ENCODE results near the gene PUS1. TPM values are rescaled to one million over a fixed set of nuclear protein-coding genes. Genes with fewer than 3 reads are reported as not detected.

PUS1 gene
- total and polyA plus RNA-seq, 5 experiments from 2014 or later = 16.9 to 57.0 (median 35.1) TPM

GRCh38 chr12:131905081-131905629, 23.9 kb upstream of the PUS1 start:
- ATAC-seq = no peak
- DNase-seq = peak in 1 of 10 donors; percentile 45
- Mint-ChIP-seq H3K36me3 (peaks cover 0 to 3% (median 0%) of the 10 kb centered on the region in 3 donors), H3K27ac (peak overlapping the region in 5 of 10 donors; percentile 14 to 90 (median 39)), H3K27me3 (no peaks in the 10 kb centered on the region), H3K9me3 (no peaks in the 10 kb centered on the region), H3K4me1 (peaks cover 11 to 37% (median 19%) of the 10 kb centered on the region in 4 donors), H3K4me3 (no peak overlapping the region)
- POLR2A ChIA-PET = no interaction called here

GRCh38 chr12:131905630-131906091, 23.4 kb upstream of the PUS1 start:
- Mint-ChIP-seq H3K9me3 (no peaks in the 10 kb centered on the region), H3K27me3 (no peaks in the 10 kb centered on the region), H3K27ac (peak overlapping the region in 5 of 10 donors; percentile 39 to 90 (median 68)), H3K4me1 (peaks cover 11 to 35% (median 18%) of the 10 kb centered on the region in 4 donors), H3K36me3 (peaks cover 0 to 4% (median 0%) of the 10 kb centered on the region in 3 donors), H3K4me3 (no peak overlapping the region)
- POLR2A ChIA-PET = no interaction called here
- DNase-seq = peak in 1 of 10 donors; percentile 31
- no peak for ATAC-seq

DNA sequence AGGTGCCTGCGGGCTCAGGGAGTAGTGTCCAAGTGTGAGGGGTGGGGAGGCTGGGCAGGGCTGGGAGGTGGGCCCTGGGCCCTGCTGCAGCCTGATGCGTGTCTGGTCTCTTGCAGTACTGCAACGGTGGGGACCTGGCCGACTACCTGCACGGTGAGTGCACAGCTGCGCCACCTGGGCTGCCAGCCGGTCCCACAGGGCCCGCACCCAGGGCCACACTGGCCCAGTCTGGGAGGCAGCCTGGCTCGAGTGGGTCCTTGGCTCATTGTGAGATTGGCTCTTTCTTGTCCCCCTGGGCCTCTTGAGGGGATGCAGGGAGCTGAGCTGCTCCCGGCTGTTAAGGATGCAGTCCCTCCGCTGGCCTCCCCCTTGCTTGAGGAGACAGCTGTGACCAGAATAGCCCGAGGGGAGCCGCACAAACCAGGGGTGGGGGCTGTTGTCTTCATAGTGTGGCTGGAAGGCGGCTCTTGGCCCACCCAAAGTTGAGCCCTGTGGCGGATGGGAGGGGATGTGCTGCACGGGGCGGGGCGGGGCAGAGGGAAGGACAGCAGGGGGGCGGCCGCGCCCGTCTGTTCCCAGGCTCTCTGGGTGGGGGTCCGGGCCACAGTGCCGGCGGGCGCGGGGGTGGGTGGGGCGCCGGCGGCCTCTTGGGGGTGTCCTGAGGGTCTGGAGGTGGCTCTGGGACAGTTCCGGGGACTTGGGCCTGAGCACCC, 21.5 kb upstream of the PUS1 start:
- Mint-ChIP-seq H3K36me3 (peaks cover 0 to 8% (median 0%) of the 10 kb centered on the region in 3 donors), H3K27ac (no peak overlapping the region), H3K9me3 (no peaks in the 10 kb centered on the region), H3K4me3 (no peak overlapping the region), H3K4me1 (peaks cover 6 to 28% (median 12%) of the 10 kb centered on the region in 4 donors), H3K27me3 (no peaks in the 10 kb centered on the region)
- DNase-seq (peak in 1 of 10 donors; percentile 55), ATAC-seq (no peak)
- POLR2A ChIA-PET = no interaction called here

- peaks cover 5 to 24% (median 11%) of the 10 kb centered on the region in 4 donors for H3K4me1 Mint-ChIP-seq
- DNase-seq (peak in 1 of 10 donors; percentile 54), ATAC-seq (no peak)
- peaks cover 0 to 8% (median 0%) of the 10 kb centered on the region in 3 donors for H3K36me3 Mint-ChIP-seq
- no peaks in the 10 kb centered on the region for H3K27me3 Mint-ChIP-seq
- POLR2A ChIA-PET = no interaction called here
- no peak overlapping the region for H3K4me3 Mint-ChIP-seq
- H3K9me3 Mint-ChIP-seq = no peaks in the 10 kb centered on the region
- no peak overlapping the region for H3K27ac Mint-ChIP-seq
These were observed 20.7 kb upstream of the PUS1 start for GRCh38 chr12:131908092-131909080.

GRCh38 chr12:131909081-131909751, 19.9 kb upstream of the PUS1 start:
- H3K27me3 Mint-ChIP-seq = no peaks in the 10 kb centered on the region
- no peak for DNase-seq
- no peak overlapping the region for H3K4me3 Mint-ChIP-seq
- H3K36me3 Mint-ChIP-seq = peaks cover 0 to 9% (median 0%) of the 10 kb centered on the region in 3 donors
- POLR2A ChIA-PET = no interaction called here
- ATAC-seq = no peak
- peaks cover 3 to 16% (median 7%) of the 10 kb centered on the region in 4 donors for H3K4me1 Mint-ChIP-seq
- H3K27ac Mint-ChIP-seq = no peak overlapping the region
- no peaks in the 10 kb centered on the region for H3K9me3 Mint-ChIP-seq

- H3K27me3 Mint-ChIP-seq = no peaks in the 10 kb centered on the region
- no peak overlapping the region for H3K4me3 Mint-ChIP-seq
- POLR2A ChIA-PET = interaction anchor here (0.6 kb wide), 1 partner anchor 13 kb away, joined by 3 read pairs; no protein-coding TSS in a partner anchor
- H3K36me3 Mint-ChIP-seq = peaks cover 0 to 13% (median 0%) of the 10 kb centered on the region in 3 donors
- no peaks in the 10 kb centered on the region for H3K9me3 Mint-ChIP-seq
- ATAC-seq (no peak), DNase-seq (no peak)
- H3K27ac Mint-ChIP-seq = no peak overlapping the region
- H3K4me1 Mint-ChIP-seq = peaks cover 3 to 11% (median 7%) of the 10 kb centered on the region in 4 donors
These were observed 19.3 kb upstream of the PUS1 start for GRCh38 chr12:131909752-131910219.

DNA sequence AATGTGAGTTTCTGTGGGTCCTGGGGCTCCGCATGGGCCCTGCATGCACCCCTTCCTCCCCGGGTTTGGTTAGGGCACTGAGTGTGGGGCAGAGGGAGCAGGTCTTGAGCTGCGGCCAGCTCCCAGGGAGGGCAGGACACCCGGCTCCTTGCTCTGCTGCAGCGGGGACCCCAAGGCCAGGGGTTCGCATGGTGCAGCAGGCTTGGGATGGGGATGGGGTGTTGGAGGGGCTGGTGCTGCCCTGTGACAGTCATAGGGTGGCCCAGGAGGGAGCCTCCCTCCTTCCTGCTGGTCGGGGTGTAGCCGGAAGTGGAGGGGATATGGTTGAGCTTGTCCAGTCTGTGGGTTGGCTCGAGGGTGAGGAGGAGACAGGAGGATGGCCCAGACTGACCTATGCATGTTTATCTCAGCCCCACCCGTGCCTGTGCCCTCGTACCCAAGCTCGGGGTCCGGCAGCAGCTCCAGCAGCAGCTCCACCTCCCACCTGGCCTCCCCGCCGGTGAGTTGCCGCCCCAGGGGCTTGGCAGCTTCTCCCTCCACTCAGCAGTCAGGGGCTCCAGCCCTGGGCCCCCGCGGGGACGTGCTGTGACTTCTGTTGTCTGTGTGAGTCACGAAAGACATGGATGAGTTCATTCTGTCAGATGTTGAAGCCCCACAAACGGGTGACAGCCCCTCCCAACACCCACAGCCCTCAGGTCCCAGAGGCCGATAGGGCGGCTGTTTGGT, 18.6 kb upstream of the PUS1 start:
- ATAC-seq (no peak), DNase-seq (no peak)
- Mint-ChIP-seq H3K27ac (peak overlapping the region in 1 of 10 donors; percentile 67), H3K4me1 (peaks cover 3 to 4% (median 4%) of the 10 kb centered on the region in 4 donors), H3K4me3 (no peak overlapping the region), H3K27me3 (no peaks in the 10 kb centered on the region), H3K9me3 (no peaks in the 10 kb centered on the region), H3K36me3 (peaks cover 0 to 13% (median 0%) of the 10 kb centered on the region in 3 donors)
- POLR2A ChIA-PET = interaction anchor here (0.6 kb wide), 1 partner anchor 14 kb away, joined by 3 read pairs; no protein-coding TSS in a partner anchor

- H3K9me3 Mint-ChIP-seq = no peaks in the 10 kb centered on the region
- POLR2A ChIA-PET = no interaction called here
- H3K4me1 Mint-ChIP-seq = no peaks in the 10 kb centered on the region
- DNase-seq (no peak), ATAC-seq (no peak)
- no peak overlapping the region for H3K4me3 Mint-ChIP-seq
- no peaks in the 10 kb centered on the region for H3K27me3 Mint-ChIP-seq
- H3K27ac Mint-ChIP-seq = peak overlapping the region in 1 of 10 donors; percentile 37
- peaks cover 0 to 13% (median 0%) of the 10 kb centered on the region in 3 donors for H3K36me3 Mint-ChIP-seq
These were observed 17.9 kb upstream of the PUS1 start for GRCh38 chr12:131911028-131911650.

GRCh38 chr12:131911851-131912477, 17.1 kb upstream of the PUS1 start:
- H3K4me1 Mint-ChIP-seq = no peaks in the 10 kb centered on the region
- peaks cover 0 to 13% (median 0%) of the 10 kb centered on the region in 3 donors for H3K36me3 Mint-ChIP-seq
- ATAC-seq = no peak
- H3K27me3 Mint-ChIP-seq = no peaks in the 10 kb centered on the region
- no peaks in the 10 kb centered on the region for H3K9me3 Mint-ChIP-seq
- H3K4me3 Mint-ChIP-seq = no peak overlapping the region
- DNase-seq = no peak
- POLR2A ChIA-PET = interaction anchor here (1.4 kb wide), 1 partner anchor 9 kb away, joined by 4 read pairs; no protein-coding TSS in a partner anchor
- peak overlapping the region in 1 of 10 donors; percentile 40 for H3K27ac Mint-ChIP-seq

DNA sequence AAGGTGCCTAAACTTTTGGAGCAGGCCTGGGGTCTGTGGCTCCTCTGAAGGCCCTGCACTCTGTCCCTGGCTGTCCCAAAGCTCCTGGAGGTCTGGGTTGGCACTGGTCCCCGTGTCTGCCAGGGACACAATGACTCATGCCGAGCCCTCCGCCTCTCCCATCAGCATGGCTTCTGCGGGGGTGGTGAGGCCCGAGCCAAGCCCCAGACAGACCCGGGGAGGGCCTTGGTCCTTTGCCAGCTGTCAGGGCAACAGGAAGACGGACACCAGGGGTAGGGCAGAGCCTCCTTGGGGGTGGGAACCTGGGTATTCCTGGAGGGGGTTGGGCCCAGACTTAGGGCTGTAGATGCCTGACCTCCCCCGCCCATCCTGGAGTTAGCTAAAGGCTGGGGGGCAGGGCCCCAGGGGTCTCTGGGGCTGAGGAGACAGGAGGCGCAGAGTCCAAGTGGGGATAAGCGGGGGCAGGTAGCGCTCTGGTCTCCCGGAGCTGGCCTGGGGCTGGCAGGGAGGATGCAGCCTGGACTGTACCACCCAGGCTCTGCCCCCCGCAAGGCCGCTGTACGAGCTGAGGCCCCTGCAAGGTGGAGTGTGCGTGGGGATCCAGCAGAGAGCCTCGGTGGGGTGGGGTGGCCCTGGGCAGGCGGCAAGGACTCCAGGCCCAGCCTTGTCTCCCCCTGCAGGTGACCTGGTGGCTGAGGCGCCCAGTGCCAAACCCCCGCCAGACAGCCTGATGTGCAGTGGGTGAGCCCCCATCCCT, 16.4 kb upstream of the PUS1 start:
- Mint-ChIP-seq H3K4me3 (no peak overlapping the region), H3K36me3 (peaks cover 0 to 13% (median 0%) of the 10 kb centered on the region in 3 donors), H3K9me3 (no peaks in the 10 kb centered on the region), H3K27ac (peak overlapping the region in 1 of 10 donors; percentile 40), H3K27me3 (no peaks in the 10 kb centered on the region), H3K4me1 (no peaks in the 10 kb centered on the region)
- POLR2A ChIA-PET = interaction anchor here (1.4 kb wide), 1 partner anchor 10 kb away, joined by 4 read pairs; no protein-coding TSS in a partner anchor
- DNase-seq = no peak
- no peak for ATAC-seq
